ENCODE results near the gene ELMO3.

Gene ELMO3

GRCh38 chr16:67211674-67212073, 12.7 kb downstream of the ELMO3 start:
- Histone ChIP-seq H3K9me3 (ENCODE audit: control insufficient read depth, insufficient read depth, low read length) (no peaks in the 10 kb centered on the region), H3K9me2 (replicated peaks; ENCODE audit: control insufficient read depth, low read length) (no peaks in the 10 kb centered on the region), H3K4me1 (ENCODE audit: control insufficient read depth, low read length) (no peaks in the 10 kb centered on the region), H3K27me3 (ENCODE audit: control insufficient read depth, low read length) (peaks cover 3% of the 10 kb centered on the region; the same call in 1 of the 2 replicates), H3K27ac (ENCODE audit: low read depth, low read length) (no peak overlapping the region), H3F3A (ENCODE audit: control insufficient read depth, insufficient read depth) (no peaks in the 10 kb centered on the region), H3K79me2 (ENCODE audit: control insufficient read depth, low read length) (no peaks in the 10 kb centered on the region), H3K4me2 (ENCODE audit: low read length) (no peak overlapping the region), H3K36me3 (ENCODE audit: control insufficient read depth, low read length) (no peaks in the 10 kb centered on the region), H4K20me1 (ENCODE audit: control insufficient read depth, insufficient read depth, low read depth, low read length) (no peaks in the 10 kb centered on the region), H3K4me3 (ENCODE audit: low read length) (no peak overlapping the region)
- TF ChIP-seq CTCF (IDR thresholded peaks at IDR 0.05; ENCODE audit: low read depth, low read length, poor library complexity, severe bottlenecking) = no peak
- no peak for TF ChIP-seq EZH2phosphoT487 (IDR thresholded peaks at IDR 0.05; ENCODE audit: borderline replicate concordance, low read length)

- H3F3A ChIP-seq (ENCODE audit: control insufficient read depth, insufficient read depth) = no peaks in the 10 kb centered on the region
- peaks cover 3% of the 10 kb centered on the region; the same call in 1 of the 2 replicates for H3K27me3 ChIP-seq (ENCODE audit: control insufficient read depth, low read length)
- no peaks in the 10 kb centered on the region for H3K4me1 ChIP-seq (ENCODE audit: control insufficient read depth, low read length)
- H4K20me1 ChIP-seq (ENCODE audit: control insufficient read depth, insufficient read depth, low read depth, low read length) = no peaks in the 10 kb centered on the region
- H3K9me3 ChIP-seq (ENCODE audit: control insufficient read depth, insufficient read depth, low read length) = no peaks in the 10 kb centered on the region
- TF ChIP-seq EZH2phosphoT487 (IDR thresholded peaks at IDR 0.05; ENCODE audit: borderline replicate concordance, low read length) = no peak
- no peak for TF ChIP-seq CTCF (IDR thresholded peaks at IDR 0.05; ENCODE audit: low read depth, low read length, poor library complexity, severe bottlenecking)
- H3K9me2 ChIP-seq (replicated peaks; ENCODE audit: control insufficient read depth, low read length) = no peaks in the 10 kb centered on the region
- no peak overlapping the region for H3K4me2 ChIP-seq (ENCODE audit: low read length)
- H3K27ac ChIP-seq (ENCODE audit: low read depth, low read length) = no peak overlapping the region
- no peak overlapping the region for H3K4me3 ChIP-seq (ENCODE audit: low read length)
- H3K79me2 ChIP-seq (ENCODE audit: control insufficient read depth, low read length) = no peaks in the 10 kb centered on the region
- H3K36me3 ChIP-seq (ENCODE audit: control insufficient read depth, low read length) = no peaks in the 10 kb centered on the region
Observed at GRCh38 chr16:67212766-67213165, 13.8 kb downstream of the ELMO3 start.

GRCh38 chr16:67213197-67214019, 14.5 kb downstream of the ELMO3 start:
- Histone ChIP-seq H3K9me2 (replicated peaks; ENCODE audit: control insufficient read depth, low read length) (no peaks in the 10 kb centered on the region), H3K4me2 (ENCODE audit: low read length) (no peak overlapping the region), H3F3A (ENCODE audit: control insufficient read depth, insufficient read depth) (no peaks in the 10 kb centered on the region), H3K4me3 (ENCODE audit: low read length) (no peak overlapping the region), H3K4me1 (ENCODE audit: control insufficient read depth, low read length) (no peaks in the 10 kb centered on the region), H3K27ac (ENCODE audit: low read depth, low read length) (no peak overlapping the region), H3K36me3 (ENCODE audit: control insufficient read depth, low read length) (no peaks in the 10 kb centered on the region), H3K27me3 (ENCODE audit: control insufficient read depth, low read length) (peaks cover 3% of the 10 kb centered on the region; the same call in 1 of the 2 replicates), H4K20me1 (ENCODE audit: control insufficient read depth, insufficient read depth, low read depth, low read length) (no peaks in the 10 kb centered on the region), H3K79me2 (ENCODE audit: control insufficient read depth, low read length) (no peaks in the 10 kb centered on the region), H3K9me3 (ENCODE audit: control insufficient read depth, insufficient read depth, low read length) (no peaks in the 10 kb centered on the region)
- no peak for TF ChIP-seq CTCF (IDR thresholded peaks at IDR 0.05; ENCODE audit: low read depth, low read length, poor library complexity, severe bottlenecking)
- TF ChIP-seq EZH2phosphoT487 (IDR thresholded peaks at IDR 0.05; ENCODE audit: borderline replicate concordance, low read length) = no peak
